K562 (cell line): ENCODE data around the gene TBCC.

Experiments
- EZH2 ChIP-seq: IDR thresholded peaks from 2 replicates; pipeline ENCODE4 v1.6.1; 2012; ENCODE audit warnings: low read depth, mild to moderate bottlenecking, inconsistent platforms, low read length, borderline replicate concordance
- POLR2A ChIP-seq: fragments of 450-650 bp; conservative IDR thresholded peaks from 2 replicates; pipeline ENCODE4 v1.6.1; 2016
- SMAD4 ChIP-seq: fragments of 250-450 bp; sonication (Bioruptor Pico); conservative IDR thresholded peaks from 2 replicates; pipeline ENCODE4 v1.8.0; 2021; ENCODE audit warnings: inconsistent platforms, mild to moderate bottlenecking, moderate library complexity
- TAF7 ChIP-seq: fragments of 450-650 bp; IDR thresholded peaks from 2 replicates; pipeline ENCODE4 v1.6.1; 2016; ENCODE audit warnings: missing genetic modification characterization, missing compliant biosample characterization
- TBL1XR1 ChIP-seq, 2 experiments: IDR thresholded peaks; 2 replicates each; pipeline ENCODE4 v1.6.1; 2012; ENCODE audit warnings: improper control_type of control experiment in 2 of 2, low read length in 2 of 2, mild to moderate bottlenecking in 1 of 2
- TEAD2 ChIP-seq: fragments of 450-650 bp; IDR thresholded peaks from 2 replicates; pipeline ENCODE4 v1.6.1; 2016; ENCODE audit warnings: missing genetic modification characterization, control low read depth, missing compliant biosample characterization

- TF ChIP-seq POLR2A (no peak), TEAD2 (no peak), EZH2 (no peak), TBL1XR1 (IDR thresholded peaks at IDR 0.05; ENCODE audit: low read length in 2 of 2) (no peak), TAF7 (tag) (no peak), SMAD4 (CRISPR knock-in tag) (no peak)
These were observed 19.9 kb downstream of the TBCC start for GRCh38 chr6:42726026-42726425.
